Measurements from ENCODE around the gene ORC5. TPM values are rescaled to one million over a fixed set of nuclear protein-coding genes. Genes with fewer than 3 reads are reported as not detected.

The ORC5 gene
- total RNA-seq = 20.6 and 25.5 TPM in 2 replicates

DNA sequence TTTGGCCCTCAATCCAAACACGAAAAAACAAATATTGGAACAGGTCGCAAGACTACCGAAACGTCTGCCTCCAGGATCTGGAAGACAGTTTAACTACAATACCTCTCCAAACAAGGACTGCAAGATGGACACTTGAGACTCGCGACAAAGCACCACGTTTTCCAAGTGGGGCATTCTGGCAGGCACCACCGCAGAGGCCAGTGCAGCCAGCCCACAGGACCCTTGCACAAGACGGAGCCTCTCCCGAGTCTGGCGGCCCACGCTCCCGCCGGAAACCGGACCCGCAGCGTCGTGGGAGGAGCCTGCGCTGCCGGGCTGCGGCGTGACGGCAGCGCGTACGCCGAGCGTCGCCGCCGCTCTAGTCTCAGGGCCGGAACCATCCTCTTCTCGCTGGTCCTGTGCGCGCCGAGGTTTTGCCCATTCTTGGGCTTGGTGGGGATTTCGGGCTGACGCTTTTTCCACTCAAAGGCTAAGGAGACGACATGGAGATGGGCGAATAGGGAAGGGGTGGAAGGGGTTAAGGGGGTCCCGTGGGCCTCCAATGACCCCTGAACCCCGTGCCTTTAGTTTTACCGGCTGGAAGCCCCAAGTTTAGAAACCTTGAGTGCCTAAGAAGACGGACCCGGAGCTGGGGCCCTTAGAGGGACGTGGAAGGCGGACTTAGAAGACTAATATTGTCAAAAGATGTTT lies at the start of gene ORC5:
TSS of gene ORC5 (minus strand) at position 283 of the 690 bp plus-strand sequence. CDS start at position 174, 109 bp downstream.
- DNase-seq (ENCODE audit: low read depth) = peak; percentile 82
- peak within 1 kb of the TSS; percentile 99 for H3K4me3 ChIP-seq (ENCODE audit: low read depth, low read length)
- TF ChIP-seq, protein P1, sequence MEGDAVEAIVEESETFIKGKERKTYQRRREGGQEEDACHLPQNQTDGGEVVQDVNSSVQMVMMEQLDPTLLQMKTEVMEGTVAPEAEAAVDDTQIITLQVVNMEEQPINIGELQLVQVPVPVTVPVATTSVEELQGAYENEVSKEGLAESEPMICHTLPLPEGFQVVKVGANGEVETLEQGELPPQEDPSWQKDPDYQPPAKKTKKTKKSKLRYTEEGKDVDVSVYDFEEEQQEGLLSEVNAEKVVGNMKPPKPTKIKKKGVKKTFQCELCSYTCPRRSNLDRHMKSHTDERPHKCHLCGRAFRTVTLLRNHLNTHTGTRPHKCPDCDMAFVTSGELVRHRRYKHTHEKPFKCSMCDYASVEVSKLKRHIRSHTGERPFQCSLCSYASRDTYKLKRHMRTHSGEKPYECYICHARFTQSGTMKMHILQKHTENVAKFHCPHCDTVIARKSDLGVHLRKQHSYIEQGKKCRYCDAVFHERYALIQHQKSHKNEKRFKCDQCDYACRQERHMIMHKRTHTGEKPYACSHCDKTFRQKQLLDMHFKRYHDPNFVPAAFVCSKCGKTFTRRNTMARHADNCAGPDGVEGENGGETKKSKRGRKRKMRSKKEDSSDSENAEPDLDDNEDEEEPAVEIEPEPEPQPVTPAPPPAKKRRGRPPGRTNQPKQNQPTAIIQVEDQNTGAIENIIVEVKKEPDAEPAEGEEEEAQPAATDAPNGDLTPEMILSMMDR (IDR thresholded peaks at IDR 0.05; ENCODE audit: insufficient read depth, low read depth, low read length) = no peak

GRCh38 chr7:104255616-104256015 lies 47.8 kb upstream of the ORC5 start:
- no peak overlapping the region for H3K4me3 ChIP-seq (ENCODE audit: low read depth, low read length)
- no peak for DNase-seq (ENCODE audit: low read depth)
- TF ChIP-seq, protein P1 (IDR thresholded peaks at IDR 0.05; ENCODE audit: insufficient read depth, low read depth, low read length) = no peak

DNA sequence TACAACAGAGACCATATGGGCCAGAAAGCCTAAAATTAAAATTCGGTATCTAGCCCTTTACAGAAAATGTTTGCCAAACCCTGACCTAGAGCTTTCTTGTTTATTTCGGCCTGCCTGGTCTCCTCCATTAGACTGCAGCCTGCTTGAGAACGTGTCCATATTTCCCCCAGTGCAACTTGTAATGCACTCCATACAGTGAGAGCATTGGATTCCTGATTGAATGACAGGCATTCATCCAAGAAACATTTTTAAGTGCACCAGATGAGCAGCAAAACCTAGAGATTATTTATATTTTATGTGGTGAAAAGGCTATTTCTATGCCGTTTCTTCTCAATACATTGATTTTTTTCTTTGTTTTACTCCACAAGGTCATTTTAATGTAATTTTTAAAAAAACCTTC lies 47.4 kb upstream of the ORC5 start:
- DNase-seq (ENCODE audit: low read depth) = no peak
- TF ChIP-seq, protein P1 (IDR thresholded peaks at IDR 0.05; ENCODE audit: insufficient read depth, low read depth, low read length) = no peak
- no peak overlapping the region for H3K4me3 ChIP-seq (ENCODE audit: low read depth, low read length)

GRCh38 chr7:104254696-104255095 lies 46.9 kb upstream of the ORC5 start:
- H3K4me3 ChIP-seq (ENCODE audit: low read depth, low read length) = no peak overlapping the region
- no peak for DNase-seq (ENCODE audit: low read depth)
- TF ChIP-seq, protein P1 (IDR thresholded peaks at IDR 0.05; ENCODE audit: insufficient read depth, low read depth, low read length) = no peak

GRCh38 chr7:104252409-104253134 lies 44.8 kb upstream of the ORC5 start:
- DNase-seq (ENCODE audit: low read depth) = no peak
- TF ChIP-seq, protein P1 (IDR thresholded peaks at IDR 0.05; ENCODE audit: insufficient read depth, low read depth, low read length) = peak; percentile 29
- no peak overlapping the region for H3K4me3 ChIP-seq (ENCODE audit: low read depth, low read length)

DNA sequence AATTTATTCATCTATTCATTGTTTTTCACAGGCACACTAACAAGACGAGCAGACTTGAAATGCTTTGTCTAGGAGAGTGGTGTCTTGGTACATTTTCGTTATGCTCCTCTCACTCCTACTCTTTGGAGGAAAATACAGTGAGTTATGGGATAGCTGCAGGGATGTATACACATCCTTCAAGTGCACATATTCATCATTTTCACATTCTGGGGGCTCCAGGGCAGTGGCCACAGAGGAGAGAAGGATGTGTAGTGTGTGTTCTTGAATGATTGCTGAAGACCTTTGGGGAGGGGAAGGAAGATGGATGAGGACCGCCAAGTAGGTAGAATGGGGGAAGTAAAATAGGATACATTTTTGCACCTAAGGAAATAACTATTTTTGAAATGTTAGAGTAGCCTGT lies 34.8 kb upstream of the ORC5 start:
- H3K4me3 ChIP-seq (ENCODE audit: low read depth, low read length) = no peak overlapping the region
- TF ChIP-seq, protein P1 (IDR thresholded peaks at IDR 0.05; ENCODE audit: insufficient read depth, low read depth, low read length) = no peak
- DNase-seq (ENCODE audit: low read depth) = no peak
